GM21360 (cell line): Measurements from ENCODE around the gene DHRS7B.
A peak's percentile ranks its signal among the peaks of the same experiment; 100 is the strongest.
"Not testable (repeated sequence)": the region's sequence is repeated elsewhere in the genome, so short reads cannot be mapped to it uniquely, and the experiment has no call there.

ENCODE experiments used
- ATAC-seq: cut with Tn5 transposase; IDR thresholded peaks from one replicate; pipeline ENCODE4 v1.9.1; 2021; ENCODE audit warnings: mild to moderate bottlenecking, moderate library complexity; ENCODE audit not compliant: unreplicated experiment

Gene DHRS7B

GRCh38 chr17:21107067-21107650 is 19.6 kb upstream of the DHRS7B start:
- not testable (repeated sequence) for ATAC-seq

- ATAC-seq: no peak
Observed at GRCh38 chr17:21108651-21109050, 18.1 kb upstream of the DHRS7B start.

- ATAC-seq: no peak
Observed at GRCh38 chr17:21113049-21113690, 13.6 kb upstream of the DHRS7B start.

- no peak for ATAC-seq
Observed at GRCh38 chr17:21113716-21114115, 13.0 kb upstream of the DHRS7B start.

- not testable (repeated sequence) for ATAC-seq
Observed at GRCh38 chr17:21114791-21115190, 12.0 kb upstream of the DHRS7B start.

- peak; percentile 62 for ATAC-seq
Observed at GRCh38 chr17:21119247-21119918, 7.4 kb upstream of the DHRS7B start.

- ATAC-seq: no peak
Observed at GRCh38 chr17:21119919-21120249, 6.9 kb upstream of the DHRS7B start.

GRCh38 chr17:21124086-21124485 is 2.7 kb upstream of the DHRS7B start:
- ATAC-seq: no peak

- ATAC-seq: not testable (repeated sequence)
Observed at GRCh38 chr17:21124517-21124916, 2.2 kb upstream of the DHRS7B start.

GRCh38 chr17:21125862-21126261 is 902 bp upstream of the DHRS7B start:
- ATAC-seq: no peak

GRCh38 chr17:21127509-21128077 is 829 bp downstream of the DHRS7B start:
- no peak for ATAC-seq

- ATAC-seq: no peak
Observed at GRCh38 chr17:21129023-21129681, 2.4 kb downstream of the DHRS7B start.

GRCh38 chr17:21131137-21131536 is 4.4 kb downstream of the DHRS7B start:
- ATAC-seq: no peak

GRCh38 chr17:21132428-21132827 is 5.7 kb downstream of the DHRS7B start:
- ATAC-seq: no peak

- ATAC-seq: no peak
Observed at GRCh38 chr17:21134559-21134958, 7.8 kb downstream of the DHRS7B start.

GRCh38 chr17:21140911-21141310 is 14.1 kb downstream of the DHRS7B start:
- peak; percentile 60 for ATAC-seq

- ATAC-seq: no peak
Observed at GRCh38 chr17:21141331-21141730, 14.6 kb downstream of the DHRS7B start.

GRCh38 chr17:21142065-21142464 is 15.3 kb downstream of the DHRS7B start:
- ATAC-seq: not testable (repeated sequence)

- no peak for ATAC-seq
Observed at GRCh38 chr17:21143695-21144094, 16.9 kb downstream of the DHRS7B start.

GRCh38 chr17:21144299-21144698 is 17.5 kb downstream of the DHRS7B start:
- not testable (repeated sequence) for ATAC-seq

GRCh38 chr17:21146362-21147015 is 19.7 kb downstream of the DHRS7B start:
- no peak for ATAC-seq
